Adrenal gland (tissue), 5 donors: ENCODE measurements around the gene DBI.

Experiments
- POLR2A ChIP-seq, 2 donors: fragments of 450-650 bp; IDR thresholded peaks; one replicate each; pipeline ENCODE4 v1.6.1; 2017; ENCODE audit warnings: antibody characterized with exemption in 2 of 2, mild to moderate bottlenecking in 2 of 2, moderate library complexity in 1 of 2
- TF ChIP-seq, protein P1 (sequence below), 6 experiments: fragments of 450-650 bp in 4 of 6; fragments of 200-600 bp in 2 of 6; sonication (generic) in 1 of 6; IDR thresholded peaks; 1 replicate in 5 of 6; 2 replicates in 1 of 6; pipeline versions ENCODE4 v1.5.1 to v1.8.0; 2016 to 2021; ENCODE audit warnings: antibody characterized with exemption in 6 of 6, mild to moderate bottlenecking in 2 of 6, moderate library complexity in 1 of 6
- donor health status: DM: no; HTN: no; CAD: no.

DNA sequence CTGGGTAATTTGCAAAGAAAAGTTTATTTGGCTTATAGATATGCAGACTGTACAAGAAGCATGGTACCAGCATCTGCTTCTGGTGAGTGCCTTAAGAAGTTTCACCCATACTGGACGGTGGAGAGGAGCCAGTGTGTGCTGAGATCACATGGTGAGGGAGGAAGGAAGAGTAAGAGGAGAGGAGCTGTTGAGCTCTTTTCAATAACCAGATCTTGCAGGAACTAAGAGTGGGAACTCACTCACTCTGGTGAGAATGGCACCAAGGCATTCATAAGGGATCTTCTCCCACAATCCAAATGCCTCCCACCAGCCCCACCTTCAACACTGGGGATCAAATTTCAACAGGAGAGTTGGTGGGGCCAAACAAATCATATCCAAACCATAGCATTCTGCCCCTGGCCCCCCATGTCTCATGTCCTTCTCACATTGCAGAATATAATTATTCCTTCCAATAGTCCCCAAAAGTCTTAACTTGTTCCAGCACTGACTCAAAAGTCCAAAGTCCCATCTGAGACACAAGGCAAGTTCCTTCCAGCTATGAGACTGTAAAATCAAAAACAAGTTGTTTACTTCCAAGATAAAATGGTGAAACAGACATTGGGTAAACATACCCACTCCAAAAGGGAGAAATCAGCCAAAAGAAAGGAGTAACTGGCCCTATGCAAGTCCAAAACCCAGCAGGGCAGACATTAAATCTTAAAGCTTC is 53.2 kb downstream of the DBI start:
- TF ChIP-seq, protein P1, sequence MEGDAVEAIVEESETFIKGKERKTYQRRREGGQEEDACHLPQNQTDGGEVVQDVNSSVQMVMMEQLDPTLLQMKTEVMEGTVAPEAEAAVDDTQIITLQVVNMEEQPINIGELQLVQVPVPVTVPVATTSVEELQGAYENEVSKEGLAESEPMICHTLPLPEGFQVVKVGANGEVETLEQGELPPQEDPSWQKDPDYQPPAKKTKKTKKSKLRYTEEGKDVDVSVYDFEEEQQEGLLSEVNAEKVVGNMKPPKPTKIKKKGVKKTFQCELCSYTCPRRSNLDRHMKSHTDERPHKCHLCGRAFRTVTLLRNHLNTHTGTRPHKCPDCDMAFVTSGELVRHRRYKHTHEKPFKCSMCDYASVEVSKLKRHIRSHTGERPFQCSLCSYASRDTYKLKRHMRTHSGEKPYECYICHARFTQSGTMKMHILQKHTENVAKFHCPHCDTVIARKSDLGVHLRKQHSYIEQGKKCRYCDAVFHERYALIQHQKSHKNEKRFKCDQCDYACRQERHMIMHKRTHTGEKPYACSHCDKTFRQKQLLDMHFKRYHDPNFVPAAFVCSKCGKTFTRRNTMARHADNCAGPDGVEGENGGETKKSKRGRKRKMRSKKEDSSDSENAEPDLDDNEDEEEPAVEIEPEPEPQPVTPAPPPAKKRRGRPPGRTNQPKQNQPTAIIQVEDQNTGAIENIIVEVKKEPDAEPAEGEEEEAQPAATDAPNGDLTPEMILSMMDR (IDR thresholded peaks at IDR 0.05) = no peak
- TF ChIP-seq POLR2A (IDR thresholded peaks at IDR 0.05) = no peak
